ENCODE data around the gene EML6.

The EML6 gene

DNA sequence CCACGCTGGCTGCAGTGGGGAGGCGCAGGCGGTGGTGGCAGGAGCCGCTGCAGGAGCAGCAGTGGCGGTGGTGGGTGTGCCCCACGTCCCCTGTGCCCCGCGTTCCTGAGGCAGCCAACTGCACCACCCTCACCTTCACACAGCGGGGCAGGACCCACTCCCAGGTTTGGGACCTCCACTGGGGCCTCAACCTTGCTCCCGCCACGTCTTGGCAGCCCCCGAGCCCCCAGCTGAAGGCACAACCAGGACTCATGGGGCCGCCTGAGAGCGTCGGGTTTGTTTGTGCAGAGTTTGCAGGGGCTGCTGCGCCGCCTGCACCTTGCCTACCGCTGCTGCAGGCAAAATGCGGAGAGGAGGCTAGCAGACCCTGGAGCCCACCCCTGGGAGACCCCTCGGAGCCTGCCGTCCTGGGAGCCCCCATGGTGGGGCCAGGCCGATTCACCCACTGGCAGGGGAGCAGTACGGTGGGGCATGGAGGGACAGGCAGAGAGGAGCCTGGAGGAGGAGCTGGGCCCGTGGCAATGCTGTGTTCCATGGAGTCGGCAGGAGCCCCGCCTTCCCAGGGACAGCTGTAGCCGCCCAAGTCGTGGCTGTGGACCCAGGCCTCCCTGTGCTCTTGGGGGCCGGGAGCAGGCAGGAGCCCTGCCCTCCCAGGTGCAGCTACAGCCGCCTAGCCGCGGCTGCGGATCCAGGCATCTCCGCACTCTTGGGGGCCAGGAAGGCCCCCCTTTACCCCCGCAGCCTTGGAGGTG, 14.7 kb upstream of the EML6 start:
- DNase-seq: no peak

DNA sequence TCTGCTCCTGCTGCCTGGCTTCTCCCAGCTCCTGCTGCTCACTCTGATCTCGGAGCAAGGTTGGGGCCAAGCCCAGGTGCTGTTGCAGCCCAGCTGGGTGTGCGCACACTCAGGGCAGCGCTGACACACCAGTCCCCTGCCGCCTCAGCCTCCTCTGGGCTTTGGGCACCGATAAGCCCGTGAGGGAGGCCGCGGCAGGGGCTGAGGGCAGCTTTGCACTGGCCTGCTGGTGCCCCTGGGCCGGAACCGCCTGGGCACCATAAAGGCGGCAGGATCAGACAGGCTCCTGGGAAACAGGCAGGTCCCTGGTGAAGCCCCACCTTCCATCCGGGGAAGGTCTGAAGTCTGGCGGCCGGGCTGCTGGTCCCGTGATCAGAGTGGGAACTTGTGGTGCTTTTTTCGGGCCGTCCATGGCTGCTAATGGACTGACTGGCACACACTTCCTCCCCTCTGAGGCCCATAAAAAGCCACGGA, 14.1 kb upstream of the EML6 start:
- DNase-seq: no peak

DNA sequence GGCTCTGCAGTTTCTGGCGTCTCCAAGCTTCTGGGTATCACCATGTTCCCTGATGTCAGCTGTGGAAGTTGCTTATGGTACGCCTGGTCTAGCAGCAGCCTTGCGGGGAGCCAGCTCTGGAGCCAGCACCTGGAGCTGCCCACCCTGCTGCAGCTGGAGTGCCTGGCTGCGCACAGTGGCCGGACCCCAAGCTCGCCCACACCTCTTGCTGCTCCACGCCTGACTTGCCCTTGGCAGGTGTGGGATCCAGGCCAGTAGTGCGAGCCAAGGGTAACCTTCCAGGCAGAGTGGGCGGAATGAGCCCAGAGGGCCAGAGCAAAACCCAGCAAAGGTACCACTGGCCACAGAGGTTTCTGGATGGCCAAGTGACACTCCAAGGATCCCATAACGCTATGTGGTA, 13.2 kb upstream of the EML6 start:
- no peak for DNase-seq

DNA sequence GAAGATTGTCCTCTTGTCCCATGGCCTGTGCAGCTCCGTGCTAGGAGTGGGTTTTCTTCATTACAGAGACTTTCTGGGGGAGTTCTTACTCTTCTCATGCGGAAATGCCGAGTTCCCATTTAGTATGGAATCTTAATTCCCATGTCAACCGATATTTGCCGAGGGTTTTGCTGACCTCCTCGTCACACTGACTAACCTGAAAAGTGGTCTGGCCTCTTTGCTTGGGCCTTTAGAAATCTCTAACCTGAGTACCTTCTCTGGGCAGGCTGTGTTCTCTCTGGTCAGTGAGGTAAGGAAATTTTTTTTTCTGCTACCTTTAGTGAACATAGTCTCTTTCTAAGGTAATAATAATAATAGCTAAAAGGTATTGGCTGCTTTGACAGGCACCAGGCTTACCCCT, 10.9 kb upstream of the EML6 start:
- DNase-seq: no peak

DNA sequence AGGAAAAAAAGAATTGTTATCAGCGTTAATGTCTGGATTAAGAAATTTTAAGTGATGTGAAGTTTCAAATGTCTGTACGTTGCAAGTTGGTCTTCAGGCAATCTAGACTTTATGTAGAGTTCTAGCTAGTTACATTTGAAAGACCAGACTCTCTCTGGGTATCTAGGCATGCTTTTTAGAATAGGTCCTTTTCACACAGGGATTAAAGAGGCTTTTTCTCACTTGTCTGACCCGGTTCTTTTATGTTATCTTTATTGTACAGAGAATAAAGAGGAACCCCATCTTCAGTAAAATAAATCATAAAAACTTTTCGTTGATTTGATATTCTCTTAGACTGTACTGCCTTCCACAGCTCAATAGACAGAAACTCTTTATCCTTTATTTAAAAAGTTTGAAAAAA, 8.5 kb upstream of the EML6 start:
- no peak for DNase-seq

DNA sequence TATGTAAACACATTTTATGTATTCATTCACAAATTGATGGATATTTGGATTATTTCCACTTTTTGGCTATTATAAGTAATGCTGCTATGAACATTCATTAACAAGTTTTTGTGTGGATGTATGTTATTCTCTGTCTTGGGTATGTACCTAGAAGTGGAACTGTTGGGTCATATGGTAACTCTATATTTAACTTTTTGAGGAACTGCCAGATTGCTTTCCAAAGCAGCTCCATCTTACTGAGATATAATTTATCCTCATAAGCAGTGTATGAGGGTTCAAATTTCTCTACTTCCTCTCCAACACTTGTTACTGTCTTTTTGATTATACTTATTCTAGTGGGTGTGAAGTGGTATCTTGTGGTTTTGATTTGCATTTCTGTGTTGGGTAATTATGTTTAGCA, 7.1 kb upstream of the EML6 start:
- no peak for DNase-seq

DNA sequence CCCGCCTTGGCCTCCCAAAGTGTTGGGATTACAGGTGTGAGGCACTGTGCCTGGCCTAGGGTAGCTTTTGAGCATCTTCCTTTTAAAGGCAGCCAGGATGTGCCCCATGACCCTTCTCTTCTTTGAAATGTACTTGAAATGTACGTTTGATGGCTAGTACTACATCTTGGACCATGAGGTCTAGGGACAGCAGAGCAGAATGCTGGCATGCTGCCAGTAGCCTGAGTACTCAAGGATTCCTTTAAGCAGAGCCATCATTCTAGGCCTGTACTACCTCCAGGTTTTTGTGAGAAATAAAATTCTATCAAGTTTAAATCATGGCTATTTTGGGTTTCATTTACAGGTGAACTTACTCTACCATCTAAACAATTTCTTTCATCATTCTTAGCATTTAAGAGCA, 2.9 kb upstream of the EML6 start:
- DNase-seq: no peak

DNA sequence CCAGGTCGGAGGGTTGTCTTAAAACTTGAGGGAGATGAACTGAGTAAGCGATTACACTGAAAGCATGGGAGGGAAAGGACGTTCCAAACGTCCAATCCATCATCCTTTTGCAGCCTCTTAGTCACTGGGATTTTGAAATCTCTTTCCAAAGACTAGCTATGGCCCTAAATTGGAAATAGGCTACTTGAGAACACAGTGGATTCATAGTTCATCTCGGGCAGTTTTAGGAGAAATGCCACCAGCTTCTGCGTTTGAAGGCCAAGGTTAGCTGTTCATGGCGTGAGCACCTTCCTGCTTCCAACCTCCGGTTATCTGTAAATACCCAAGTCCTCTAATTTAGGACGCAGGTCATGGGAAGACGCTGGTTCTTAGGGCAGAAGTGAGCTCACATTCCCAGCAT, 821 bp upstream of the EML6 start:
- no peak for DNase-seq

DNA sequence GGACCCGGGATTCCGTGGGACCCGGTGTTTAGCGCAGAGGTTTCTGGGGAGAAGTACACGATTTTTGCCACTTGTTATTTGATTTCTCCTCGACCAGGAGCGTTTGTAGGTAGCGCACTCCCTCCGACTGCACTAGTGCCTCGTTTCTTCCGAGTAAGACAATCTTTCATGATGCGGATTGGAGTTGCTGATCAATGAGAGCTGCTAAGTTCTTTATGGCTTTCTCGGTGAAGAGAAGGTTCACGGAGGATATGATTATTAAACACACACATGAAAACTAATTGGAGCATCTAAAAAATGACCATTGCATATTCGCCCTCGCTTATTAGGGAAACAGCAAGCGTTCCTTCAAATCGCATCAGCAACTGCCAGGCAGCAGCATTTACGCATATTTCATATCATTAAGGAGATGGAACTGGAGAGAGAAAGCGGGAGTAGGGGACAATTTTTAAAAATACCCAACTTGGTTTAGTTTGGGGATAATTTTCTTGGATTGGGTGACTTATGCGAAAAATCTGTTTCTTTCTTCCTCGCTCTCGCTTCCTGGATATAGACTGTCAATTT, 616 bp downstream of the EML6 start:
- DNase-seq: no peak

DNA sequence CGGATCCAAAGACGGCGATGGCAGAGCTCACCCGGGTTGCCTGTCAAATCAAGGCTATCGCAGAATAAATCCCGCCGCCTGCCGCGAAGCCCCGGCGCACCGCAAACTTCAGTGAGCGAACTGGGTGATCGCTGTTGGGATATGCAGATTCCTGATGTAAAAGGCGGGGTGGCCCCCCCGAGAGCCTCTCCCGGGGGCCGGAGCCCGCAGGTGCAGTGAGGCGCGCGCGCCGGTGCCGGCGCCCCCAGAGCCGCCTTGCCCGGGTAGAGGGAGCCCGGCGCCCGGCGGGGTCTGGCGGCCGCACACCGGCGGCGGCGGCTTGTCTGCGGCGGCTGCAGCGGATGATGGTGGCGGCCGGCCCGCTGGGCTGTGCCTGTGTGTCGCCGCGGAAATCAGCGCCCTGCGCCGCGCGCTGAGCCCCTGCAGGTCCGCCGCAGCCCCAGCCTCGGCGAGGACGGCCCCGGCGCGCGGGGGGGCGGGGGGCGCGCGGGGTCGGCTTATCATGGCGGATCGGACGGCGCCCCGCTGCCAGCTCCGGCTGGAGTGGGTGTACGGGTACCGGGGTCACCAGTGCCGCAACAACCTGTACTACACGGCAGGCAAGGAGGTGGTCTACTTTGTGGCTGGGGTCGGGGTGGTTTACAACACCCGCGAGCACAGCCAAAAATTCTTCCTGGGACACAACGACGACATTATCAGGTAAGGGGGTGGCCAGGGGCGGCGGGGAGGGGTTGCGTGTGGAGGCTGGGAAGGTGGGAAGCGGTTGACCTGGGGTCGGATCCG, 1.3 kb downstream of the EML6 start:
- no peak for DNase-seq

DNA sequence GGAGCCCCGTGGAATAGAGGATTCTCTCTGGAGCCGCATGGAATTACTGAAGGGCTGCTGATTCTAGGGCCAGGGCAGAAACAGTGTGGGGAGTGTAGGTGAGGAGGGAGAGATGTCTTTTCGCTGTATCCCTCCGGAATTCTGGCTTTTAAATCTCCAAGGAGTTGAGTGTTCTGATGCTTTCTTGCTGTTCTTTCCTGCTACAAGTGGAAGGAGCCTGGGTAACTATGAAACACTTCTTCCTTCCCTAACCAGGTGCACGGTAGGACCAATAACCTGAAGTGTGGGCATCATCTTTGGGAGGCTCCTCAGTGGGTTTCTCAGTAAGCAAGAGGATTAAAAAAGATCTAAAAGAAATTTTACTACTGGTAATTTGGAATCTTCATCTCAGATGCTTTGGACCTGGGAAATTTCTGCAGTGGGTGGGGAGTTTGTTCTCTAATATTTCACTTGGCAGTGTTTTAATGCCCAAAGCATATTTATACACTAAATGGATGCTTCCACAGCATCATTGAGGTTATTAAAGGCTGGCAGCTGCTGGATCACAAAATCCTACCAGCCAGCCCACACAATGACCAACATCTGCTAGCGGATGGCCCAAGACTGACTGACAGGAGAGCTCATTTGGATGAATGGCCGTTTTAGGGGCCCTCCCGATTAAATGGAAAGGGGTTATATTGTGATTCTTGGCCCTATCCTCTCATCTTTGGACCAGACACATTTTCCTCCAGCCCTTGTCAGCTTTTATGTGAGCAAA, 2.1 kb downstream of the EML6 start:
- DNase-seq: no peak

DNA sequence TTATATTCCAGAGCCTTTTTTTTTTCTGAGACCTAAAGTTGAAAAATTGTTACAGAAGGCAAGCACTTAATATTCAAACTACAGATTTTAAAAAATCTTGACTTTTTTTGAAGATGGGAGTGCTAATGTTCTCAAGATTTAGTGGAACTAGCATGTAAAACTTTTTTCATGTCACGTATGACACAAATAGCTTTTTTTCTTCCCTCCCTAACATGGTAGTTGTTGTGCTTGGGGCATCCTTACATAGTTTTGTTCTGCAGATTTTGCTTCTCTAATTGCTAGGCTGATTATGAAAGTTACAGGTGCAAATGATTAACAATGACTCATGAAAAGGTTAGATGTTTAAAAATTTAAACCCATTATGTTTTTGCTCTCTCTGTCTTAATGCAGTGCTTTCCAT, 3.0 kb downstream of the EML6 start:
- no peak for DNase-seq

DNA sequence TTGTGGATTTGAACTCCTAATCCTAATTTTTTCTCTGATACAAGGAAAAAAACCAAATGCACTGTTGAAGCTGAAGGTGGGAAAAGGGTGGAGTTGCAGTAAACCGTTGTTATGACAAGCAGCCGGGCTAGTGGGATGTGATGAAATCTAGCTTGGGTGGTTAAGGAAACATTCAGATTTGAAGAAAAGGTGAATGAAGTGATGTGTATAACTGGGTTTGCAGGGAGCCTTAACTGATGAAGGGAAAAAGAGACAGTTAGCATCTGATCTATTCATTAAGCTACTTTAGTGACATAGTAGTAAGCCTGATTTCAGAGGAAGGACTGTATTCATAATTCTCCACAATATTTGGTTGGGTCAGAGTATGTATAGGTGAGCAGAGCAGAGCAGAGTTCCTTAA, 3.5 kb downstream of the EML6 start:
- no peak for DNase-seq

DNA sequence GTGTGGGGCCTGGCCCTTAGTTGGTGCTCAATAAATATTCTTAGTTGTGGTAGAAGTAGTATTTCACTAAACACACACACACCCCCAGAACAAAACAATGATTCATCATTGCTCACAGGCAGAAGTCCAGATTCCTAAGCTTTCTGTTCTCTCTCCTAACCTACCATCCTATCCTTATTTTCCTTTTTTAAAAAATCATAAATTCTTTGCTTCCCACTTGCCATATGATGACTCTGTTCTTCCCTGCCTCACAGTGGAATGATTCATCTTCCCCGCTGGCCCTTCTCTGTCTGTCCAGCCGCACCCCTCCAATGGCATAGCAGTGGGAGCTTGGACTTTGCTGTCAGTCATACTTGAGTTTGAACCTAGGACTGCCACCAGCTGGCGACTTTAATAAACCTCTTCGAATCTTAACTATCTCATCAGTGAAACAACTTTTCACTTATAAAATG, 5.2 kb downstream of the EML6 start:
- DNase-seq: no peak

DNA sequence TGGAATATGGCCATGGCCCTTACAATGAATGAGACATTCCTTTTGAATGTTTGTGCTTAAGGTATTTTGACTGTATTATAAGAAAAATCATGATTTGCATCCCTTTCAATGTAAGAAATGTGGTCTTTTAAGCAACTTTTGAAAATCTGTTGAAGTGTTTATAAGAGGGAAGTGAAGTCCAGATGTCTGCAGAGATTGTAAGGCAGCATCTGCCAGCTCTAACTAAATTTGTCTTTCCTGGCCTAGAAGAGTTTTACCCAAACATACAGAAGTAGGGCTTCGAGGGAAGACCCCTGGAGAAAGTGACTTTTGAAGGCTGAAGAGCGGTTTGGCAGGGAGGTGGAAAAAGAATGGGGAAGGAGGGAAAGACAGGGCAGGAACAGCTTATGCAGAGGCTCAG, 12.2 kb downstream of the EML6 start:
- no peak for DNase-seq

DNA sequence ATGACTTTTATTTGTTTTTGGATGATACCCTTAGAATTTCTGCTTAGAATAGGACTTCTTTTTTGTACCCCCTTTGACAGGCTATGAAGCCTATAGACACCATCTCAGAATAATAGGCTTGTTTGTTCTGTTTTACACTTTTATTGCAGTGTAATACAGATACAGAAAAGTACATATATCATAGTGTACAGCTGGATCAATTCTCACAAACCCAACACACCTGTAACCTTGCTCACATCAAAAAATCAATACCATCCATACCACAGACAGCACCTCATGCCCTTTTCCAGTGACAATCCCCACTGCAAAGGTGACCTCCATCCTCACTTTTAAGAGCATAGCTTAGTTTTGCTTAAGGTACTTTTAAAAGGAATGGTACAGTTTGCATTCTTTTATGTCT, 14.8 kb downstream of the EML6 start:
- no peak for DNase-seq

DNA sequence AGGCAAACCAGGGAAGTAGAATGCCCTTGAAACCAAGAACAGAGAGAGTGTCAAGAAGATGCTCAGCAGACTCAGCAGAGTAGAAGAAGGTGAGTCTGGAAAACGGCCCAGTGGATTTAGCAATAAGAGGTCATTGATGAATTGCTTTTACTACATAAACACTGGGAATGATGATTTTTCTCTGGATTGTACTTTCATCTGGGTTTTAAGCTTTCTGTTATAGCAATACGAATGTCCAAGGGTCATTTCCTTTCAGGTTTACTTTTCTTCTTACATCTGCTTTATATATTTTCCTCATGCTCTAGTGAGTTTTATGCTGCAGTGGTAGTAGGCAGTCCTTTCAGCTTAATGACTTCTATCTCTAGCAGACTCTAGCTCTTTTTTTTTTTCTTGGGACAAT, 16.9 kb downstream of the EML6 start:
- no peak for DNase-seq

DNA sequence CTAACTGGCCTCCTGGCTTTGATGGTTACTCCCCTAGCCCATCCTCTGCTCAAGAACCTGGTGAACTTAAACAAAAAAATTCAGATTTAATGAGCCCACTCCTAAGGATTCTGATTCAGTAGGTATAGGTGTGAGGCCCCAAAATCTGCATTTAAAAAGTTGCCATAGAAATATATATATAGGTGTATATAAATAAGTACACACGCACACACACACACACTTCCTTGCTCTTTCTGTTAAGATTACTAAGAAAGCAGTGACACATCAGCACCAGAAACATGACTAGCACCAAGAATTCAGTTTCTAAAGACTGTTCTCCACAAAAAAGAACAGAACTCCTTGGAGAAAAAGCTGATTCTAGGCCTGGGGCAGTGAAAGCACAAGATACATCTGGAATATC, 17.8 kb downstream of the EML6 start:
- DNase-seq: no peak

DNA sequence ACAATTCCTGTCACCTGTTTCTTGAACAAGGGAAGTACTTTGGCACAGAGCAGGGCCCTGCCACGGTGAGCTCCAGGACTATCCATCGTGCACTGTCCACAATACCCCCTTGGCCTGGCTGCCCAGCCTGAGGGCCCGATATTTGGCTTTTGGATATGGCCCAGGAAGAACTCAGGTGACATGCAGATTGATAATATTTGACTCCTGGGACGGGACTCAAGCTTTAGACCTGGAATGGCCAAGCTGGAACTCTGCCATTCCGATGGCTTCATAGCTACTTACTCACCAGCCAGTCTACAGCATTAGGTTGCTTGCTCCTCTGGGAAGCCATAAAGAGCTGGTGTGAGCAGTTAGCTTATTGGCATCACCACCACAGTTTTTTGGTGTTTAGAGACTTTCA, 26.6 kb downstream of the EML6 start:
- no peak for DNase-seq

DNA sequence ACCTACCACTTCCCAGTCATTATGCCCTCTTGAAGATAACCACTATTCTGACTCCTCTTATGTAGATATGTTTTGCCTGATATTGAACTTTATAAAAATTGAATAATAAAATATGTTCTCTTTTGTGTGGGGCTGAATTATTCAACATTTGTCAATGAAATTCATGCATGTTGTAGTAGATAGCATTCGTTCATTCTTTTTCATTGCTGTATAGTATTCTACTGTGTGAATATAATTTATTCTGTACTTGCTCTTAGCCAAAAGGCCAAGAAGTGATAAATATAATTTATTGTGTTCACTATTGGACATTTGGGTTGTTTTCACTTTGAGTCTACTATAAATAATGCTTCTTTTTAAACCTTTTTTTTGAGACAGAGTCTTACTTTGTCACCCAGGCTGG, 29.0 kb downstream of the EML6 start:
- DNase-seq: no peak

DNA sequence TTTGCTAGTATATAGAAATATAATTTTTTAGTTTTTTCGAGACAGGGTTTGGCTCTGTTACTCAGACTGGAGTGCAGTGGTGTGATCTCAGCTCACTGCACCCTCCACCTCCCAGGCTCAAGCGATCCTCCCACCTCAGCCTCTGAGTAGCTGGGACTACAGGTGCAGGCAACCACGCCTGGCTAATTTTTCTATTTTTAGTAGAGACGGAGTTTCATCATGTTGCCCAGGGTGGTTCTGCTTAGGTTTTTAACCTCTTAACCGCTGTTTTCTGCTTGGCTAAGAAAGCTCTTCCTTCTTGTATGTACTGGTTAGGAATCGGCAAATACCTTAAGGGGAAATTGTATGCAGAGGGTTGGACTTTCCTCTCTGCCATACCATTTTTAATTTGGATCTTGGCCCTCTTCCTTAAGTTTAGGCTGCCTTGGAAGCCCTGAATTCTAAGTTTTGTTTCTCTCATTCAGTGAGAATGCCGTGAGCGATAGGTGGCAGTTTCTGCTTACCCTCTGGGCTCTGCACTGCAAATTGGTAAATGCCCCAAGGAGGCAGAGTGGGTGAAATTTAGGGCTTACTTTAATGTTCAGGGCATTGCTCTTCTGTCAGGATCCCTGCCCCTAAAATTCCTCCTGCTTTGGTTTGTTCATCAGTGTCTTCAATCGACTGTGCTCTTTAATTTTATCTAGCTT, 32.3 kb downstream of the EML6 start:
- no peak for DNase-seq

DNA sequence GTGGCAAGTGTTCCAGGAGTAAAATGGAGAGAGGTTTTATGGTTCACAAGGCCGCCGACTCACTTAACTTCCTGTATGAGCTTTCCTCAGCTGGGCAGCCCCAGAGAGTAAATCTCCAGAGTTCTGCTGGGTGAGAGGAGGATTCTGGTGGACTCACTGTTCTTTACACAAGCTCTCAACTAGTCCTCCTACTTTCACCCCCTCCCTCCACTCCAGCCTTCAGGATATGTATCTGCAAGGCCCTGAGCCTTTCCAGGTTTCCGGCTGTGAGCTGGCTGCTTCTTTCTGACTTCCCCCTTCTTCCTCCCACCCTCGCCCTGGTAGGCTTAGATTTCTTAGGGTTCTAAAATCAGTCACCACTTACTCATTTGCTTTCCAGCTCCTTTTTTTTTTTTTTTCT, 34.0 kb downstream of the EML6 start:
- DNase-seq: peak; percentile 9

DNA sequence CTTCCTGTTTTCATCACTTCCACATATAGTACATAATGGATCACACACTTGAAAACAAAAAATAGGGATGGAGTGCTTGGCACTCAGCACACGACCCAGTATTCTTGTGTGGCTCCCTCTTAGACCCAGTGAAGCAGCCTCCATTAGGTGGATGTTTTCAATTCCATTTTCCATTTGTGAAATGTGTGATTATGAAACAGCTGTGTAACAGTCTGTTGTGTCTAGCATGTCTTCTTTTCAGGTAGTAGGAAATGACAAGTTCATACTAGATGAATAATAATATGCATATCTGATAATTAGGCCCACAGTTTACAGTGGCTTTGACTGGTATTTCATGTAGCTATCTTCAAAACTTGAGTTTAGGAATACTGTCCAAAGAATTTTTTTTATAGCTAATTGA, 35.5 kb downstream of the EML6 start:
- no peak for DNase-seq
